HG03460 (cell line): Measurements from ENCODE around the gene AQP1.

ENCODE experiments used
- ATAC-seq: cut with Tn5 transposase; IDR thresholded peaks from one replicate; pipeline ENCODE4 v1.9.1; 2021; ENCODE audit not compliant: unreplicated experiment

The AQP1 gene

DNA sequence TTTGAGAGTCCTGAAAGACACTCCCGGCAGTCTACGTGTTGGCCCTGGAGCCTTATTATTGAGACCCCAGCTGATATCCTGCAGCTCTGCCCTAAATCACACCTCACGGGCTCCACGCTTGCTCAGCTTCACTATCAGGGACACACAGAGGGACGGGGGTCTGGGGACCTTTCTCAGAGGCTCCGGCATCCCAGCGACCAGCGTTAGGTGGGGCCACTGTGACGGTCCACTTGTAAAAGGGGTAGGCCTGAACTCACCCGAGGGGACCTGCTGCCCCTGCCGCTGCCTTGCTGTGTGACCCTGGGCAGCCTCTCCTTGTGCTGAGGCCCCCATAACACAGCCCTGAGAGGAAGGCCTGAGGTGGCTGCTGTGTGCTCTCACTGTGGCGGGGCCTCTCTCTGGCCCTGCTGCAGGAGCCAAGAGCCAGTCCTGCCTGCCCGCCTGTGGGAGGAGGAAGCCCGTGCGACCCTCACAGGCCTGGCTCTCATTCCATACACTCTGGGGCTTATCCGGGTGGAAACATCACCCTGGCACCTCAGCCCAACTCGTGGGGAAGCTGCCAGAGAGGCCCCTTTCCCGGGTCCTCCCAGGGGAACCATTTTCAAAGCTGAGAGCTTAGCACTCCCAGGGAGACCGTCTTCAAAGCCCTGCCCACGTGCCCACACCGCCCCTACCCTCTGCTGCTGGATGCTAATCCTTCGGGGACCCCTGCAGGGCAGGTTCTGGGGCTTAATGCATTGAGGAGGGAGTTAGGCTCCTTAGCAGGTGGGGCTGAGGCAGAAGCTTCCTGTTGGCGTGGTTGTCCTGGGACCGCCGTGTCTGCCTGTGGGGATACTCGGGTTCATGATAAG is 21.7 kb downstream of the AQP1 start:
- no peak for ATAC-seq

DNA sequence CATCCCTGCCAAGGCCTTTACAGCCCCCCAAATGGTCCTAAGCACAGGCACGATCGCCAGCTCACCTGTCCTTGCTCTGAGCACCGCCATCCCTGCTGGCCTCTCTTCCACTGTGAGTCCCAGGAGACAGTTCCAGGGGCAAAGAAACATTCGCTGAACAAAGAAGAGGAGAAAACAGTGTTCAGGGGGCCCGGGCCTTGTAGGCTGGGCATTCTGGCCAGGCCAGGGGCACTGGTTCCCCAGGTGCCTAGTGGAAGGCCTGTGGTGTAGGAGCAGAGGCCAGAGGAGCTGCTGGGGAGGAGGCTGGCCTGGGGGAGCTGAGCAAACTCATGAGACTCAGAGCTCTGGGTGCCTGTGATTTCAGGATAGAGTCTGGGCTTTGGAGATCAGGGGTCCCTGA is 22.6 kb downstream of the AQP1 start:
- ATAC-seq = no peak

DNA sequence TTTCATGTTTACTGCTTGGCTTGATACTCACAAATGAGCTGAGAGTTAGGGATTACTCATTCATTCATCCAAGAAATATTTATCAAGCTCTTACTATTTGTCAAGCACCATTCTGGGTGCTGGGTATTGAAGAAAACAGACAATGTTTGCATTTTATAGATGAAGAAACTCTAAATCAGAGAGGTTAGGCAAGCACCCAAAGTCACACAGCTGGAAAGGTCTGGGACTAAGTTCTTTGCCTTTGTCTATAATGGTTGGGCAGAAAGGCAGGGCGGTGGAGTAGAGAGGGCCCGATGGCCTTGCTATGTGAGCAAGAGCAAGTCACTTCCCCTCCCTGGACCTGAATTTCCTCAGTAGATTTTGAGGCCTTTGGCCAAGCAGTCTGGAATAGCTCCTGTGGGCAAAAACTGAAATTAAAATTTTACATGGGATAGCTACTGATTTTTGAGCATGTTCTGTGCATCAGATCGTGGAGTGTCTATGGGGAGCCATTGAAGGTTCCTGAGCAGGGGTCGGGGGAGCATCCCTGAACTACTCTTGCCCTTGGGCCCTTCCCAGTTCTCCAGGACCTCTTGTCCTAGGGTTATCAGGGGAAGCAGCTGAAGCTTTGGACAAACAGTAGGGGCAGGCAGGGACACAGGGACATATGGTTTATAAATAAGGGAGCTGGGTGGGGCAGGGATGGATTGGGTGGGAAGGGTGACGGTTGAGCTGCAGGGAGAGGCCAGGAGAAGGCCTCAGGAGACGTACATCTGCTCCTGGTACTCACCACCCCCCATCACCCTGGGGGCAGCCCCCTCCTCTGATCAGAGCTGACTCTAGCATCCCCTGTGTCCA is 23.3 kb downstream of the AQP1 start:
- ATAC-seq = no peak

DNA sequence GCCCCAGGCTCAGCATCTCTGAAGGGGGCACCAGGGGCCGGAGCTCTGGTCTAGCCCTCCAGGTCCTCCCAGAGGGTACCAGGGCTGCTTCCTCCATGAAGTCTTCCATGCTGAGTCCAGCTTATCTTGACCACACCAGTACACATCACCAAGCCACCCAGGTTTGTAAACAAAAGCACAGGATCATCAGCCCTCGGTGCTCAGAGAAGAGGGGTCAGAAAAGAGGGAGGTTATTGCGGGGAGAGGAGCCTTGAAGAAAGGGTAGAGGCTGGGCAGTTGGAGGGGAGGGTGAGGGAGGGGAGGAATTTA is 23.9 kb downstream of the AQP1 start:
- ATAC-seq = no peak

DNA sequence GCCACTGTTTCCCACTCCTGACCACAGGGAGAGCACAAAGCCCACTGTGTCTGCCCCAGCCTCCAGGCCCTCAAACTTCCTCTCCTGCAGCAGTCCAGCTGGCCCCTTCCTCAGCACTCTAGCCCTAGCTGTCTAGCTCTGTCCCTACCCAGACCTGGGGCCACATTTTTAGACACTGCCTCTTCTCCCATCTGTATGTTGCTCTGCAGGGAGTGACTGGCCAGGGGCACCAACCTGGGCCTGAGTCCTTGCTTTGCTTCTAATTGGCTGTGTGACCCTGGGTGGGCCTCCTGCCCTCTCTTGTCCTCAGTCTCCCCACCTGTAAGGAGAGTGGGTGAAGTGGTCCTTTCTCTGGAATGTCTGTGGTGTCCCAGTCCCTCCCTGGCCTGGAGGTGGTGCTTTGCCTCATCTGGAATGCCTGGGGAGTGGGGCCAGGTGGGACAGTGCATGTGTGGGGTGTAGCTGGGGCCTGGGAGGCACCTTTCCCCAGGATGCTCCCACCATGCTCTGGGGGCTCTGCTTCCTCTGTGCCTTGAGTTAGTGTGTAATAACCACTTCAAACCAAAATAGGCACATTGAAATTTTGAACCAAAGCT is 25.1 kb downstream of the AQP1 start:
- ATAC-seq = no peak

DNA sequence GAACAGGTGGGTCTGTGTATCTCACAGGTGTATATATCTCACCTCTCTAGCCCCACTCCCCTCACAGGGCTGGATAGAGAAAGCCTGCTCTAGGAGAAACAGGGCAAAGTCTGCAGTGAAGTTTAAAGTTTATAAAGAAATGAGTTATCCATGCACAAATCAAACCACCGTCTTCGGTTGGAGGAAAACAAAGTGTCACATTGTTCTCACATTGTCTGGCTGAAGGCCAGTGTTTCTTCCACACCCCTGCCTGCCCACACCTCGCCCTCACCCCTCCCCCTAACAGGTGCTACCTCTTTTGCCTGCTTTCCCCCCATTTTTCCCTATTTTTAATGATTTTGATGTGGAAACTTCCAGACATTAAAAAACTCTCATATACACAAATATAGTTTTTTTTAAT is 25.8 kb downstream of the AQP1 start:
- no peak for ATAC-seq

DNA sequence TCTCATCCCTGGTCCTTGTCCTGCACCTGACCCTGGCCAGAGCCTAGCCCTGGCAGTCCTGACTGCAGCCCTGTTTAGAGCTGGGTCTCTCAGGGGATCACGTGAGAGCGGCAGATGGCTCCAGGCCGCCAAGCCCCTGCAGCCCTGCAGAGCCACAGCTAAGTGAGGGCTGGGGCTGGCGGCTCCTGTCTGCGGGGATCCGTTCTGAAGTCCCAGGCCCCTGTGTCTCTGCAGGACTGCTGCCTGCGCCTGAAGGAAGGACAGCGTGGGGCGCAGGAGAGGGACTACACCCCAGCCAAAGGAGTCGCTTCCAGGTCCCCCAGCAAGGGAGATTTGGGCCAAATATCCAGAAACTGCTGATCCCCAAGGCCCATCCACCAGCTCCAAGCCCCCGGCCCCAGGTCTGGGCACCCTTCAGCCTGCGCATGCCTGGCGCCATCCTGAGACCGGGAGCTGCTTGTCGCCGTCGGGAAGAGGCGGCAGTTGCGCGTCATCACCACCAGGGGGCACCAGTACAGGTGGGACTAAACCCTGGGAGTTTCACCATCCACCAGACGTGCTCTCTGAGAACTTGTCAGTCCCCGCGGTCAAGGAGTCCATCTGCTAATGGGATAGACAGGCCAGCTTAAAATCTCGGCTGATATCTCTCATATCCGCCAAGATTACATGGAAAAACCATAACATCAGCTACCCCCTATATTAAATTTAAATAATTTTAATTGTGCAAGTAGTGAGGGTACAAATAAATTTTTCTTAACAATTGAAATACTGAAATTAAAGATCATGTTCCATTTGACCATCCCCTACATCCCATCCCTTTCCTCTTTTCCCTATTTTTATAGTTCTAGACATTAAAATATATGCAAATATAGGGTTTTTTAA is 27.0 kb downstream of the AQP1 start:
- ATAC-seq = peak; percentile 78

DNA sequence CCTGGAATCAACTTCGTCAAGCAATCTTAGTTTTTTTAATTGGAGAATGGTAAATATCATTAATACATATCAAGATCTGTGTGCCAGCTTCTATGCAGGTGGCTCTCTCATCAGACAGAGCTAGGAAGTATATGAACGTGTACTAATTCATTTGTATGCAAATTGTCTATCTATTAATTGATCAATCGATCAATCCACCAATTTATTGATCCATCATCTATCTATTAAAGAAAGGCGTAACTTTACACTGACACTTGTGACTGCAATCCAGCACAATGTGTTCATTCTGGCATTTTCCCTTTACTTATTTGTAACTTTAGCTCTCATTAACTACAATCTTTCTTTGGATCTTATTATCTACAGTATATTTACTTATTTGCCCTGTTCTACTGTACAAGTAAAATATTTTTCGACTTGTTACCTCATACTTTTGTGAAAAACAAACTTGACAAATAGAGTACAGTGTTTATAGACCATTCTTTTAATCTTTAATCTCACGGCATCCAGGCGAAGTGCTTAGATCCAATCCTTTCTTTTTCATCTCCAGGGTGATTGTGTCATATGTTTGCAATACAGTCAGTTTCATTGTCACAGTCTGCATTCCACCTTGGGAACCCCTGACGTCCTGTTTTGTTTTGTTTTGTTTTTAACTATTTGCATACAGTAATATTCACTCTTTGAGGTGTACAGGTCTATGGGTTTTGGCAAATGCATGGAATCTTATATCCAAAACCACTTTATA is 30.1 kb downstream of the AQP1 start:
- no peak for ATAC-seq

DNA sequence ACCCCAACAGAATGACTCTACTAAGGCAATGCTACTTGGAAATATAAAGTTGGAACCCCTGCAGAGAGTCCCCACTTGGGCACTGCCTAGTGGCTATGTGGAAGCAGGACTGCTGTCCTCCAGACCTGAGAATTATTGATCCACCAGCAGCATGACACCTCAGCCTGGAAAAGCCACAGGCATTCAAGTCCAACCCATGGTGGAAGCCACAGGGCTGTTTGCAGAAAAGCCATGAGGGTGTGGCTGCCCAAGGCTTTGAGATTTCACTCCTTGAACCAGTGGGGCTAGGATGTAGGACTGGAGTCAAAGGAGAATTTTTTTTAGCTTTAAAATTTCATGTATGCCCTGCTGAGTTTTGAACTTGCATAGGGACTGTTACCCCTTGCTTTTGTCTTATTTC is 38.5 kb downstream of the AQP1 start:
- ATAC-seq = no peak

DNA sequence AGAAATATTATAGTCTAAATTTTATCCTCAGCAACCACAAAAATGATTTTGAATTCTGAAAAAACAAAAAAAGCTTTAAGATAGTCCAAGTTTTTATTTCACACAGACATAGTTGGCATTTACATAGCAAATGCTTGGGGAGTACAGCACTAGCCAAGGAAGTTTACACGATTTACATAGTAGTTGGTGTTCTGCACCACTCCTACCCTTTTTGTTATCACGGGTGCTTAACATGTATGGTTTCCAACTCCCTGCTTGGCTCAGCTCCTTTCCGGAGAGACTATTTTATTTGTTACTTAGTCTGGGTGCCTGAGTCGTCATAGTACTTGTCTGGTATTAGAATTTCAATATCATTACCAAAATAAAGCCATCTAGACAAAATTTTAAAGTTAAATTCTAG is 43.3 kb downstream of the AQP1 start:
- no peak for ATAC-seq

DNA sequence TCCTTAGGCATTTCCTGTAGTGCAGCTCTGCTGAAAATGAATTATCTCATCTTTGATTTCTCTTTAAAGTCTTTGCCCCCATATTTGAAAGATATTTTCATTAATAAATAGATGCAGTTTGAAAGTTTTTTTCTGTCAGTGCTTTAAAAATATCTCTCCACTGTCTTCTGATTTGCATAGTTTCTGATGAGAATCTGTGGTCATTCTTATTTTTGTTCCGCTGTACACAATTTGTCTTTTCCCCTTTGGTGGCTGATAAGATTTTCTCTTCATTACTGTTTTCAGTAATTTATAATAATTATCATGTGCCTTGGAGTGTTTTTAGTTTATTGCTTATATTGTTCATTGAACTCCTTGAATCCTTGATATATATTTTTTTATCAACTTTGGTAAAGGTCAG is 45.1 kb downstream of the AQP1 start:
- no peak for ATAC-seq

DNA sequence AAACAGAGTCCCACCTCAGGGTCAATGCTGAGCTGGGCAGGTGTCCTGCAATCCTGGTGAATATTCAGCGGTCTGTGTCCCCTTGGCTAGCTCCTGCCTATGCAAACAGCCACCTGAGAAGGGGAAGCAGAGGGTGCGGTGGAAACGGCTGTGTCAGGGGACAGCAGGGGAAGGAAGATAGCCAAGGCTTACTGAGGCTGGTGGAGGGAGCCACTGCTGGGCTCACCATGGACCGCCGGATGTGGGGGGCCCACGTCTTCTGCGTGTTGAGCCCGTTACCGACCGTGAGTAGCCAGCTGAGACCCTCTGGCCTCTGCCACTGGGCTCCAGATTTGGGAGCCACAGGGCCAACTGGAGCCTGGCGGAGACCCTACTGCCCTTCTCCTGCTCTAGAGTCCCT is 52.2 kb downstream of the AQP1 start, which contains the start of gene GHRHR:
Gene GHRHR (plus strand): TSS at position 112 of the 400 bp plus-strand sequence. CDS start 116 bp downstream, at position 228.
- no peak for ATAC-seq

DNA sequence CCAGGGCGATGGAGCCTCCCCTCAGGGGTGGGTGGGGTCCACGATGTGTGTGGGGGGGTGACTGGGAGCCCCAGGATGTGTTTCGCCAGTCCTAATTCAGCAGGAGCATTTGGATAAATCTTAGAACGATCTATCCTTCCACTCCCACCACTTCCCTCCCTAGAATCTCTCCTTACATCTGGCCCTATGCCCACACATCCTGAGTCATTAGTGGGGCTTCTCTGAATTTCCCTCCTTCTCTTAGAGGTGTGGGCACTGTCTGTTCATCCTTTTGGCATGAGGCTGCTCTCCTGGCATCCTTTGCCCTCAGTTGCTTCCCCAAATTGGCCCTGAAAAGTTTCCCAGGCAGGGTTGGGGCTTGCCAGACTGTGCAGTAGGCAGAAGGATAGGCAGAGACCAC is 53.7 kb downstream of the AQP1 start:
- no peak for ATAC-seq

DNA sequence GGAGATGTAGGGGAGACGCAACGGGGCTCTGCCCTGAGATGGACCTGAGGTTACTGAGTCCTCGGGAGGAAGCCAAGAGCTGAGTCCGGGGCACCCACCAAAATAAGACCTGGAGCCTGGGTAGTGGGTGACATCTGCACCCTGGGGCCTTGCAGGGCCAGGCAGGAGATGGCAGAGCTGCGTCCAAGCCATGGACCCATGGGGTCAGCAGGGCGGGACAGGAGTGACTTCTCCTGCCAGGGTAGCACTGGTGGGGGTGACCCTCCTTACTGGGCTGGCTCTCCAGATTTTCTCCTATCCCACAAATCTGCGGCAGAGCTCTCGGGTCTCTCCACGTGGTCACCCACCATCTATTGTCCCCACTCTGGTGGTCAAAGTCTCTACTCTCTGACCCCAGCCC is 54.2 kb downstream of the AQP1 start:
- no peak for ATAC-seq

DNA sequence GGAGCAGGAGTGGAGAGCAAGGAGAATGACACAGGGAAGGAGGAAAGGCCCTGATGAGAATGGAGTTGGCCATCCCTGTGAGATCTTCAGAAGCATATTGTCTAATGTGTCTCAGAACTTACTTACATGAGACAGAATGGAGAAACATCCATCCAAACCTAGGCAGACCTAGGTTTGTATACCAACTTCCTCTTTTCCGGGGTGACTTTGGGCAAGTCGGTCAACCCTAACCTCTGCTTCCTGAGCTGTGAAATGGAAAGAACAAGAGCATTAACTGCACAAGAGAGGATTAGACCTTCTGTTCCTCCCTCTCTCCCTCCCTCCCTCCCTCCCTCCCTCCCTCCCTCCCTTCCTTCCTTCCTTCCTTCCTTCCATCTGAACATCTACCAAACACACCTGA is 56.6 kb downstream of the AQP1 start:
- ATAC-seq = no peak

DNA sequence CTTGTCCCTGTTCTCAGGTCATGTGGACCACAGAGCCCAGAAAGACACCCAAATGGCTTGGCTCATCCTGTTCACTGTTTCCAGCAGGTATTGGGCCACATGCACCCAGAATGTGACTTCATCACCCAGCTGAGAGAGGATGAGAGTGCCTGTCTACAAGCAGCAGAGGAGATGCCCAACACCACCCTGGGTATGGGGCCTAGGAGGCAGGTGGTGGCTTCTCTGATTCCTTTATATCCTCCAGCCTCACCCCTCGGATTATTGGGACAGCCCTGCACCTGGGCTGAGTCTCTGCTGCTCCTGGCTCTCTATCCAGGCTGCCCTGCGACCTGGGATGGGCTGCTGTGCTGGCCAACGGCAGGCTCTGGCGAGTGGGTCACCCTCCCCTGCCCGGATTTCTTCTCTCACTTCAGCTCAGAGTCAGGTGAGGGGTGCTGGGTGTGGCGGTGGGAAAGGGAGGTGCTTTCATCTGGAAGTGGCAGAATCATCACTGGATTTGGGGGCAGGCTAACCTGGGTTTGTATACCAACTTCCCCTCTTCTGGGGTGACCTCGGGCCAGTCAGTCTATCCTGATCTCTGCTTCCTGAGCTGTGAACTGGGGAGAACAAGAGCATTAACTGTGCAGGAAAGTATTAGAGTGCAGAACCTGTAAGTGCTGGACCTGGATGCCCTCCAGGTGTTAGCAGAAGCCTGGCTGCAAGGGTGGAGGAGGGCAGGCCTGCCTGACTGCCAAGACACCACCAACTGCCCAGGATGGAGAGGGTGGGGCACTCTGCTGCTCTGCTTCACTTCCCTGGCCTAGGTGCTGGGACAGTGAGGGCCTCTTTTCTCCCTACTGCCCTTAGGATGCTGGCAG is 57.3 kb downstream of the AQP1 start:
- no peak for ATAC-seq

DNA sequence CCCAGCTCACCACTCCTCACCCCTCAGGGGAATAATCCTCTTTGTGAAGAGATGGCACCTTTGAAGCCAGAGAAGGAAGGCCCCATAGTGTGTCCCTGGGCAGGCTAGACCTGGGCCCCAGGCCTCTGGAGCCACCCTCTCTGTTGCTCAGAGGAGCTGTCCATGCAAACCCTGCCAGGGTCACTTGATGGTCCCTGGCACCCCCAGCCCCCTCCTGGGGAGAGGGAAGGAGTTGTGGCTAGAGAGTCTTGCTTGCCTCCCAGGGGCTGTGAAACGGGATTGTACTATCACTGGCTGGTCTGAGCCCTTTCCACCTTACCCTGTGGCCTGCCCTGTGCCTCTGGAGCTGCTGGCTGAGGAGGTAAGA is 57.9 kb downstream of the AQP1 start:
- no peak for ATAC-seq

DNA sequence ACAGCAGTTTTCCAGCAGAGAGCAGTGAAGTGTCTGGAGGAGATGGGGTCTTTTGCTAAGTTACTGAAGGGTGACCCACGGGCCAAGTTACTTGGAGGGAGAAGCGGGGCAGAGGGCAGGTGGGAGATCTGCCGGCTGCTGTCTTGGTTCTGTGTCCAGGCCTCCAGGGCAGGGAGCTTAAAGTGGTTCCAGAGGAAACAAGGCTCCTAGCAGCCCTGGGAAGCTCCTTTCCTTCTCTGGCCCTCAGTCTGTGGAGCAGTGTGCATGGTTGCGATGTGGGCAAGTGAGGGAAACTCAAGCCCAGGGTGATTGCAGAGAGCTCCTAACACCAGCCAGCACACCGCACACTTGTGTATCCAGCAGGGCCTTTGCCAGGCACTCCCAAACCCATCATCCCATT is 58.4 kb downstream of the AQP1 start:
- no peak for ATAC-seq

DNA sequence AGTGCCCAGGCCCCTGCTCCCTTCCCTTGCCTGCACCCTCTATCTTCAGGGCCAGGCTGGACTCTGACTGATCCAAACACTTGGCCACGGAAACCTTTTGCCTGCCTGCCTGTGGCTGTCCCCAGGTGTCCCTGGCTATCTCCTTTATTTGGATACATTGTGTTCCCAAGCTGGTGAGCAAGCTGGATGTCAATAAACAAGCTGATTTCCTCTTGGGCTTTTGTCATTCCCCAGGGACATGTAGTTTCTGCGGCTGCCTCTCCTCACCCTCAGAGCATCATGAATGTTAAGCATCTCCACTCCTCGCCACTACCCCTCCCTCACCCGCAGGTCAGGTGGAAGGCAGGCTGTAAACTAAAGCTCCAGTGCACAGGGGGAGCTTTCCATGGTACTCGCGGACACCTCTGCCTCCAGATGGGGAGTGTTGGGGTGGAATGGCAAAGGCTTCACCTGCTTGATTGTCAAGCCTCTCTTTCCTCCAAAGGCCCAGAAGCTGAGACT is 59.0 kb downstream of the AQP1 start:
- ATAC-seq = no peak
